Suprapubic skin (tissue), 4 donors: ENCODE measurements around the gene HPCAL1.

ENCODE experiments used
- CTCF ChIP-seq, 2 donors: fragments of 200-600 bp in 1 of 2; fragments of 450-650 bp in 1 of 2; sonication (generic) in 1 of 2; IDR thresholded peaks; one replicate each; pipeline ENCODE4 v1.5.1; 2016 to 2019; ENCODE audit warnings: antibody characterized with exemption in 2 of 2, mild to moderate bottlenecking in 1 of 2, moderate library complexity in 1 of 2
- EP300 ChIP-seq: sonication (generic); formaldehyde crosslinking; IDR thresholded peaks from one replicate; pipeline ENCODE4 v1.6.1; 2017; ENCODE audit warnings: antibody characterized with exemption
- POLR2A ChIP-seq, 2 donors: fragments of 450-650 bp; IDR thresholded peaks; one replicate each; pipeline ENCODE4 v1.6.1; 2017; ENCODE audit warnings: antibody characterized with exemption in 2 of 2, mild to moderate bottlenecking in 2 of 2, moderate library complexity in 2 of 2
- POLR2AphosphoS5 ChIP-seq, 3 donors: sonication (generic); formaldehyde crosslinking; IDR thresholded peaks; one replicate each; pipeline ENCODE4 v1.6.1; 2017; ENCODE audit warnings: antibody characterized with exemption in 3 of 3

GRCh38 chr2:10322973-10323372 is 20.3 kb downstream of the HPCAL1 start:
- TF ChIP-seq EP300 (no peak), CTCF (IDR thresholded peaks at IDR 0.05) (no peak), POLR2AphosphoS5 (IDR thresholded peaks at IDR 0.05) (no peak), POLR2A (IDR thresholded peaks at IDR 0.05) (no peak)
